ENCODE results near the gene AIG1.

DNA sequence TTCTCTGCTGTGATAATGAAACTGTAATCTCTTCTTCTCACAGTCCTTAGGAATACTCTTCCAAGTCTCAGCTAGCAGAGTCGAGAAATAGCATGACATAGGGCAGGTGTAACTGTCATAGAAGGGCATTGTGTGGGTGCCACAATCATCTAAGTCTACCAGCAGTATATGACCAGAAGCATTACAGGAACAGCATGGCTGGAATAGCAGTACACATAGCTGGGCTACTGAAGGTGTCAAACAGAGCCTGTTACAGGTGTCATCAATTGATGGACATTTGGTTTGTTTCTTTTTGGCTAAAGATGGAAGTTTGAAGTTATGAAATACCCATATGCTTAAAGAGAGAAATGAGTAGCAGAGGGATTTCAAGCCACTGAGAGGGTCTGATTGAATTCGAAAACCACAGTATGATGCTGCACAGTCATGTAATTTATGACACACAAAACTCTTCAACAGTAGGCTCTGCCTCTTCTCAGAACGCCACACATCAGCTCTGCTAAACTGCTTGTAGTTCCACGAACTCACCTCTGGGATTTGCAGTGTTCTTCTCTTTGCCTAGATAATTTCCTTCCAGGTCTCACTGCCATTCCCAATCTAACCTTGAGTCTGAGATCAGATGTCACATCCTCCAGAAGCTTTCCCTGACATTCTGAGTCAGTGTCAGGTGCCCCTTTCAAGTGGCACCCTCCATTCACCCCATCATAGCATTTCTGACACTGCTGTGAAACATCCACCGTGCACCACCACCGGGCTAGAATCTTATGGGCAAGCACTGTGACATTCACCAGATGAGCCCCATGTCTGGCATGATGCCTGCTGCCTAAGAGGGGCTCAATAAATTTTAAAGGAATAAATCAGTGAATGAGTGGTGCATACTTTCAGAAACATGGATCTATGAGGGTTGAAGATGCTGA, 238.8 kb downstream of the AIG1 start:
- TF ChIP-seq, protein P1, sequence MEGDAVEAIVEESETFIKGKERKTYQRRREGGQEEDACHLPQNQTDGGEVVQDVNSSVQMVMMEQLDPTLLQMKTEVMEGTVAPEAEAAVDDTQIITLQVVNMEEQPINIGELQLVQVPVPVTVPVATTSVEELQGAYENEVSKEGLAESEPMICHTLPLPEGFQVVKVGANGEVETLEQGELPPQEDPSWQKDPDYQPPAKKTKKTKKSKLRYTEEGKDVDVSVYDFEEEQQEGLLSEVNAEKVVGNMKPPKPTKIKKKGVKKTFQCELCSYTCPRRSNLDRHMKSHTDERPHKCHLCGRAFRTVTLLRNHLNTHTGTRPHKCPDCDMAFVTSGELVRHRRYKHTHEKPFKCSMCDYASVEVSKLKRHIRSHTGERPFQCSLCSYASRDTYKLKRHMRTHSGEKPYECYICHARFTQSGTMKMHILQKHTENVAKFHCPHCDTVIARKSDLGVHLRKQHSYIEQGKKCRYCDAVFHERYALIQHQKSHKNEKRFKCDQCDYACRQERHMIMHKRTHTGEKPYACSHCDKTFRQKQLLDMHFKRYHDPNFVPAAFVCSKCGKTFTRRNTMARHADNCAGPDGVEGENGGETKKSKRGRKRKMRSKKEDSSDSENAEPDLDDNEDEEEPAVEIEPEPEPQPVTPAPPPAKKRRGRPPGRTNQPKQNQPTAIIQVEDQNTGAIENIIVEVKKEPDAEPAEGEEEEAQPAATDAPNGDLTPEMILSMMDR (IDR thresholded peaks at IDR 0.05; ENCODE audit: low read length), result no peak
- no peak for TF ChIP-seq EZH2 (IDR thresholded peaks at IDR 0.05; ENCODE audit: borderline replicate concordance, low read length)

All from OCI-LY1 (cell line).